Activated naive CD4-positive, alpha-beta T cell treated with anti-CD3 and anti-CD28 coated beads for 36 hours (primary cell): ENCODE results near the gene TNNT2. TPM values are rescaled to one million over a fixed set of nuclear protein-coding genes. Genes with fewer than 3 reads are reported as not detected.

Source experiments
- CTCF ChIA-PET: fragments of 350-600 bp; sonication (Branson Sonifier 250); formaldehyde crosslinking; loops from one replicate; lab custom pipeline; 2021; ENCODE audit warnings: antibody characterized with exemption; lab: Charles Lee
- DNase-seq: peaks from one replicate; pipeline ENCODE4 v3.0.0-alpha.2; 2020
- H3K27ac Mint-ChIP-seq: one replicate; pipeline ENCODE4 v1.8.0; 2021; ENCODE audit warnings: mild to moderate bottlenecking, mixed read lengths
- H3K27me3 Mint-ChIP-seq: one replicate; pipeline ENCODE4 v1.8.0; 2021; ENCODE audit warnings: low read depth, mixed read lengths
- H3K36me3 Mint-ChIP-seq: one replicate; pipeline ENCODE4 v1.8.0; 2021; ENCODE audit warnings: low read depth, mixed read lengths
- H3K4me1 Mint-ChIP-seq: one replicate; pipeline ENCODE4 v1.8.0; 2021; ENCODE audit warnings: low read depth, mixed read lengths
- H3K4me3 Mint-ChIP-seq: one replicate; pipeline ENCODE4 v1.8.0; 2021; ENCODE audit warnings: mild to moderate bottlenecking, moderate library complexity, mixed read lengths
- H3K9me3 Mint-ChIP-seq: one replicate; pipeline ENCODE4 v1.8.0; 2021; ENCODE audit warnings: mixed read lengths
- intact Hi-C: fragments of 100-400 bp; cut with micrococcal nuclease; formaldehyde crosslinking; loops from one replicate; pipeline ENCODE4 v1.15.1; 2023
- total RNA-seq, 2 experiments: library from RNA; stranded (reverse); gene quantifications; one replicate each; pipeline ENCODE4 v1.2.3, GENCODE V29; 2021

The TNNT2 gene
- total RNA-seq, 2 experiments from 2014 or later = not detected

GRCh38 chr1:201359873-201360210 lies 17.6 kb downstream of the TNNT2 start:
- H3K4me1 Mint-ChIP-seq = no peaks in the 10 kb centered on the region
- CTCF ChIA-PET = interaction anchor here (1.2 to 3.7 kb wide), 2 partner anchors 11 to 16 kb away, joined by 4 to 19 read pairs; no protein-coding TSS in a partner anchor
- H3K36me3 Mint-ChIP-seq = no peaks in the 10 kb centered on the region
- no peak for DNase-seq
- H3K4me3 Mint-ChIP-seq = no peak overlapping the region
- no peaks in the 10 kb centered on the region for H3K9me3 Mint-ChIP-seq
- intact Hi-C loops = no loop called here
- H3K27ac Mint-ChIP-seq = no peak overlapping the region
- no peaks in the 10 kb centered on the region for H3K27me3 Mint-ChIP-seq

DNA sequence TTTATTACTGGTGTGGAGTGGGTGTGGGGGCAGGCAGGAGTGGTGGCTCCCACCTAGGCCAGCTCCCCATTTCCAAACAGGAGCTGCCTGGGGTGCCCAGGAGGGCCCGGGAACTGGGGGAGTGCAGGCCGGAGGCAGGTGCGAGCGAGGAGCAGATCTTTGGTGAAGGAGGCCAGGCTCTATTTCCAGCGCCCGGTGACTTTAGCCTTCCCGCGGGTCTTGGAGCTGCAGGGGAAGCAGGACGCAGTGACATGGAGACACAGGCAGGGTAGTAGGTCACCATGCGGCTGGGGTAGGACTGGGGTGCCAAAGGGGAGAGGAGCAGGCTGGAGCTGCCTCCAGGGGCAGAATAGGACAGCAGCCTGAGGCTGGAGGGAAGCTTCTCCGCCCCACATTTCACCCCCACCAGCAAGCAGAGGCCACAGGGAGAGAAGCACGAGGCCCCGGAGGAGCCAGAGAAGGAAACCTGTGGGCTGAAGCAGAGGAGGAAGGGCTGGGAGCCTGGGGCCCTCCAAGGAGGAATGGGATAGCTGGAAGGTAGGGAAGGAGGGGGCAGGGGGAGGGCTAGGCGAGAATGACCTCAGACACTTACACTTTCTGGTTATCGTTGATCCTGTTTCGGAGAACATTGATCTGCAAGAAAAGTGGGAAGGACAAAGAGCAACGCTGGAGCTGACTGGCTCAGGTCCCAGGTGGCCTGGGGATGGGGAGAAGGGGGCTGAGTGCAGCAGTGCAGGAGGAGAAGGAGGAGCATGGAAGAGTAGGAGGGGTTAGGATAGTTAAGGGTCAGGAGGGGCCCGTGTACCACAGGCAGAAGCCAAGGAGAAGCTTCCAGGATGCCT lies 18.2 kb downstream of the TNNT2 start:
- H3K27ac Mint-ChIP-seq = no peak overlapping the region
- CTCF ChIA-PET = interaction anchor here (1.2 to 3.7 kb wide), 2 partner anchors 10 to 17 kb away, joined by 4 to 19 read pairs; no protein-coding TSS in a partner anchor
- no peak overlapping the region for H3K4me3 Mint-ChIP-seq
- H3K9me3 Mint-ChIP-seq = no peaks in the 10 kb centered on the region
- intact Hi-C loops = no loop called here
- H3K36me3 Mint-ChIP-seq = no peaks in the 10 kb centered on the region
- H3K27me3 Mint-ChIP-seq = no peaks in the 10 kb centered on the region
- no peak for DNase-seq
- H3K4me1 Mint-ChIP-seq = no peaks in the 10 kb centered on the region

DNA sequence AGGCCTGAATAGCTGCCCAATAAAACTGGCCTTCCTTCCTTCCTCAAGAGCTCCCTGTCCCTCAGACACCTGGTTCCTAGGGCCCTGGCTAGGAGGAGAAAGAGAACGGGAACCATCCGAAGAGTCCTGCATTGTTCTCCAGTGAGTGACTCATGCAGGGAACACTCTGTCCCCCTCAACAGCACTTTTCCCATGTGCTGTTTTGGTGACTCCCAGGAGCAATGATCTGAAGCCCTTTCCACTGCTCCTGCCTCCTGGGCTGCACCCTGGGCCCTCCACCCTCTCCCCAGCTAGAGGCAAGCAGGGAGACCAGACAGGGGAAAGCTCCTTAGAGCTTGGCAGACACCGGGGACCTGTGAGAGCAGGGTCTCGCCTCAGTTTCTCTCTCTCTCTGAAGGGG lies 18.9 kb downstream of the TNNT2 start:
- Mint-ChIP-seq H3K4me3 (no peak overlapping the region), H3K27me3 (peaks cover 1% of the 10 kb centered on the region), H3K4me1 (no peaks in the 10 kb centered on the region), H3K27ac (no peak overlapping the region), H3K9me3 (no peaks in the 10 kb centered on the region), H3K36me3 (no peaks in the 10 kb centered on the region)
- intact Hi-C loops = no loop called here
- no peak for DNase-seq
- CTCF ChIA-PET = interaction anchor here (3.7 kb wide), 1 partner anchor 10 kb away, joined by 19 read pairs; no protein-coding TSS in a partner anchor

- Mint-ChIP-seq H3K27me3 (peaks cover 3% of the 10 kb centered on the region), H3K36me3 (no peaks in the 10 kb centered on the region), H3K9me3 (no peaks in the 10 kb centered on the region), H3K27ac (no peak overlapping the region), H3K4me1 (no peaks in the 10 kb centered on the region), H3K4me3 (no peak overlapping the region)
- DNase-seq = no peak
- CTCF ChIA-PET = interaction anchor here (3.7 kb wide), 1 partner anchor 9 kb away, joined by 19 read pairs; no protein-coding TSS in a partner anchor
- intact Hi-C loops = no loop called here
Observed at GRCh38 chr1:201357636-201358348, 19.7 kb downstream of the TNNT2 start.

DNA sequence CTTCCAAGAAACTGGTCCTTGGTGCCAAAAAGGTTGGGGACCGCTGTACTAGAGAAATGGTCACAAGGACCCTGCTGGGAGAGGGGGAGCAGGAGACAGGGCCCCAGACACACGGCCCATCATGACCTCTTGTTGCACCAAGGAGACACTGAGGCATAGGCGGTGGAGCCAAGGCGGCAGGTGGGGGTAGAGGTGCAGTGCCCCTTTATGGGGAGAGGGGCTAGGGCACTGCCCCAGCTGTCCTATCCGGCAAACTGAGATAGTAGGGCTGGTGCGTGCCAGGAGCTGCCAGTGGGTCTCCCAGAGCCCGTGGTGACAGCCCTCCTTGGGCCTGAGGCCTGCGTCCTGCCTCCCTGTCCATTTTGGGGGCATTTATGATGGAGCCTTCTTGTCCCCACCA lies 20.3 kb downstream of the TNNT2 start:
- CTCF ChIA-PET = no interaction called here
- Mint-ChIP-seq H3K4me1 (no peaks in the 10 kb centered on the region), H3K27ac (no peak overlapping the region), H3K9me3 (no peaks in the 10 kb centered on the region), H3K27me3 (peaks cover 3% of the 10 kb centered on the region), H3K4me3 (no peak overlapping the region), H3K36me3 (no peaks in the 10 kb centered on the region)
- intact Hi-C loops = no loop called here
- no peak for DNase-seq

DNA sequence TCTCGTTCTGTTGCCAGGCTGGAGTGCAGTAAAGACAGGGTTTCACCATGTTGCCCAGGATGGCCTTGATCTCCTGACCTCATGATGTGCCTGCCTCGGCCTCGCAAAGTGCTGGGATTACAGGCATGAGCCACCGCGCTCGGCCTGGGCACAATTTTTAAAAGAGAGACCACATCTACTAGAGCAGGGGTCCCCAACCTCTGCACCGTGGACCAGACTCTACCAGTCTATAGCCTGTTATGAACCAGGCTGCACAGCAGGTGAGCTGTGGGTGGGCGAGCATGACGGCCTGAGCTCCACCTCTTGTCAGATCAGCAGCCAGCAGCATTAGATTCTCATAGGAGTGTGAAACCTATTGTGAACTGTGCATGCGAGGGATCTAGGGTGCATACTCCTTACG lies 20.8 kb downstream of the TNNT2 start:
- CTCF ChIA-PET = no interaction called here
- no peaks in the 10 kb centered on the region for H3K4me1 Mint-ChIP-seq
- H3K9me3 Mint-ChIP-seq = no peaks in the 10 kb centered on the region

GRCh38 chr1:201356236-201356635 lies 21.2 kb downstream of the TNNT2 start:
- H3K27ac Mint-ChIP-seq = no peak overlapping the region
- DNase-seq = no peak
- no peaks in the 10 kb centered on the region for H3K9me3 Mint-ChIP-seq
- H3K4me3 Mint-ChIP-seq = no peak overlapping the region
- intact Hi-C loops = no loop called here
- H3K4me1 Mint-ChIP-seq = no peaks in the 10 kb centered on the region
- CTCF ChIA-PET = interaction anchor here (0.7 kb wide), 1 partner anchor 49 kb away, joined by 3 read pairs; no protein-coding TSS in a partner anchor
- H3K36me3 Mint-ChIP-seq = no peaks in the 10 kb centered on the region
- peaks cover 7% of the 10 kb centered on the region for H3K27me3 Mint-ChIP-seq

More for the DNA sequence above, 20.8 kb downstream of the TNNT2 start:
- peaks cover 3% of the 10 kb centered on the region for H3K27me3 Mint-ChIP-seq
- intact Hi-C loops = no loop called here
- no peaks in the 10 kb centered on the region for H3K36me3 Mint-ChIP-seq
- no peak overlapping the region for H3K4me3 Mint-ChIP-seq
- no peak for DNase-seq
- no peak overlapping the region for H3K27ac Mint-ChIP-seq

DNA sequence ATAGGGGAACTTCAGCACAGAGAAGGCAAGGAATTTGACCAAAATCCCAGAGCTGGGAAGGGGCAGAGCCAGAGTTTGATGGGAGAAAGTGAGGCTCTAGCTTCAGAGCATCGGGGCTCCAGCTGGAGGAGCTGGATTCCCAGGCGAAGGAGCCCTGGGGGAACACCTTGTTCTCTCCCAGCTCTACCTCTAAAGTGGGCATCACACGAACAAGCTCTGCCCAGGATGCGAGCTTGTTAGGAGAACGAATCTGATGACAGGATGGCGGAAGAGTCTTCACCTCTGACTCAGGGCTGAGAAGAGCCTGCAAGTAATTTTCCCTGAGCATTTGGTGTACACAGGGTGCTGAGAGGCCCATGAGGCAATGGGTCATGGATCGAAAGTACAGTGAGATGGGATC lies 22.0 kb downstream of the TNNT2 start:
- no peak overlapping the region for H3K27ac Mint-ChIP-seq
- intact Hi-C loops = no loop called here
- H3K4me1 Mint-ChIP-seq = no peaks in the 10 kb centered on the region
- no peaks in the 10 kb centered on the region for H3K36me3 Mint-ChIP-seq
- H3K9me3 Mint-ChIP-seq = no peaks in the 10 kb centered on the region
- no peak overlapping the region for H3K4me3 Mint-ChIP-seq
- DNase-seq = no peak
- H3K27me3 Mint-ChIP-seq = peaks cover 11% of the 10 kb centered on the region
- CTCF ChIA-PET = interaction anchor here (0.7 to 1.1 kb wide), 3 partner anchors 8 to 1320 kb away, joined by 3 to 4 read pairs (median 3); no protein-coding TSS in a partner anchor

DNA sequence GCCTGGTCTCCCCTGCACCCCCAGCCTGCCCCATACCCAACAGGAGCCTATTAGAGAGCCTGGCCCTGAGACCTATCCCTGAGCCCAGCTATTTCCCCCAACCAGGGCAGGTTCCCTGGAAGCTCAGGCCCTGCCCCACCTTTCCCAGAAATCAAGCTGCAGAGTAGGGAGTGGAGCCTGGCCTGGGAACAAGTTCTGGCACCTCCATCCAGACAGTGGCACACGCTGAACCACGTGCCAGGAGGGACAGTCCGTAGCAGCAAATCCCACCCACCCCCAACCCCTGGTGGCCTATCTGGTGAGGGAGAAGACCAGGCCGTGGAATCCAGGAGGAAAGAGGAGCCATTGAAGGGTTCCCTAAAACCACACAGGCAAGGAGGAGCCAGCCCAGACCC lies 22.6 kb downstream of the TNNT2 start:
- Mint-ChIP-seq H3K27ac (no peak overlapping the region), H3K27me3 (peaks cover 11% of the 10 kb centered on the region), H3K9me3 (no peaks in the 10 kb centered on the region), H3K36me3 (no peaks in the 10 kb centered on the region), H3K4me1 (no peaks in the 10 kb centered on the region), H3K4me3 (no peak overlapping the region)
- DNase-seq = no peak
- CTCF ChIA-PET = interaction anchor here (0.7 to 1.1 kb wide), 2 partner anchors 9 to 101 kb away, joined by 3 to 4 read pairs; no protein-coding TSS in a partner anchor
- intact Hi-C loops = no loop called here

DNA sequence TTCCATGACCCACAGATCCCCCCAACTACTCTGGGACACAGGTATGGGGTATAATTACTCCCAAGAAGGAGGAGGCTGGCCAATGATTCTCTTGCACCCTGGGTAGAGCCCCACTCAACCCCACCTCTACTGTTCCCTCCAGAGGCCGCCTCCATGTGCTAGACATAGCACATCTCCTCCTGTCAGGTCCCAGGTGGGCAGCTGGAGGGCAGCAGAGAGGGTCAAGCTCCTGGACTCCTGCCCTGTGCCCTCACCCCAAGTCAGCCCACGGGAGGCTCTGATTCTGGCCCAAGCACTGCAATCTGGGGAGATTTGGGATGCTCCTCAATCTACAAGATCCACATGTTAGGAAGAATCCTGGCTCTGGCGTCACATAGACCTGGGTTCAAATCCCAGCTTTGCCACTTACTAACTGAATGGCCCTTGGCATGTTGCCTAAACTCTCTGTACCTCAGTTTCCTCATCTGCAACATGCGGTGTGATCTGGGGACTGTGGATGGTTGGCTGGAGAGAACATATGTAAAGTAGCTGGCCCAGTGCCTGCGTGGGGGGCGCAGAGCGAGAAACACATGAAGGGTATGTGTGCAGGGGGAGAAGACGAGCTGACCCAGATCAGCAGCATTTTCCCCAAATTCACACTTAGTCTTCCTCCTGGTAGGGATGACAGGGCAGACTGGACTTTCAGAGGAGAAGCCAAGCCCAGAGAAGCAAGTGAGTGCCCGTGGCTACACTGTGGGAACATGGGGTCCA lies 23.2 kb downstream of the TNNT2 start:
- Mint-ChIP-seq H3K4me1 (no peaks in the 10 kb centered on the region), H3K36me3 (no peaks in the 10 kb centered on the region), H3K9me3 (no peaks in the 10 kb centered on the region), H3K4me3 (no peak overlapping the region), H3K27ac (no peak overlapping the region), H3K27me3 (peaks cover 14% of the 10 kb centered on the region)
- CTCF ChIA-PET = interaction anchor here (1.0 kb wide), 1 partner anchor 9 kb away, joined by 3 read pairs; no protein-coding TSS in a partner anchor
- intact Hi-C loops = no loop called here
- DNase-seq = no peak

DNA sequence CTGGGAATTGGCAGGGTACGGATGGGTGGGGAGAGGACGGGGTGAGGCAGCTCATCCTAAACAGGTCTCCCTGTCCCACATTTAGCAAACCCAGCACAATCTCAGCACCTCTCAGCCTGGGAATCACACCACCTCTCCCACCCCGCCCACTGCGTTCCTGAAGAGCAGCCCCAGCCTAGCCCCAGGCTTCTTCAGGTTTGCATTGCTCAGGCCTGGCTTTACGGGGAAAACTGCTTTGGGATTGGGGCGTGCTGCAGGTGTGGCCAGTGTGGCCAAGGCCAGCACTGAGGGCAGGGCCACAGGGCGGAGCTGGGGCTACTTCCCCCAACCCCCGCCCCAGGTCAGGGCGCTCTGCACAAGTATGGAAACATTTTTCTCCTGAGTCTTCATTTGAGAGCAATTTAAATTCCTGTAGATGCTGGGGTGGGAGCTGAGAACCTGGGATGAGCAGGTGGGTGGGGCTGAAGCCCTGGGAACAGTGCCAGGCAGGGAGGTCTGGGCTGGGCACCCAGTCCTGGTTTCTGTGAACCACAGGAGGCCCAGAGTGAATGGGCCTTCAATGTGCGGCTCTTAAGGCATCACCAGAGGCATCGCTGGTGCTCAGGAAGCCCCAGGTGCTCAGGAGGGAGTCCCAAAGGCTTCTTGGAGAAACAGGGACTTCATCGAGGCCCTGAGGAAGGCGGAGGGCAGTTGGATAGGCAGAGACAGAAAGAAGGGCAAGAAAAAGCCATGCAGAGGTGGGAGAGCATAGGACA lies 24.1 kb downstream of the TNNT2 start:
- no peaks in the 10 kb centered on the region for H3K4me1 Mint-ChIP-seq
- no peaks in the 10 kb centered on the region for H3K9me3 Mint-ChIP-seq
- no peak overlapping the region for H3K27ac Mint-ChIP-seq
- H3K36me3 Mint-ChIP-seq = no peaks in the 10 kb centered on the region
- DNase-seq = no peak
- H3K27me3 Mint-ChIP-seq = peaks cover 16% of the 10 kb centered on the region
- H3K4me3 Mint-ChIP-seq = no peak overlapping the region
- intact Hi-C loops = no loop called here
- CTCF ChIA-PET = interaction anchor here (0.5 to 1.0 kb wide), 3 partner anchors 10 to 88 kb away, joined by 3 to 9 read pairs (median 3); no protein-coding TSS in a partner anchor
